ENCODE results near the gene MRC2.

DNA sequence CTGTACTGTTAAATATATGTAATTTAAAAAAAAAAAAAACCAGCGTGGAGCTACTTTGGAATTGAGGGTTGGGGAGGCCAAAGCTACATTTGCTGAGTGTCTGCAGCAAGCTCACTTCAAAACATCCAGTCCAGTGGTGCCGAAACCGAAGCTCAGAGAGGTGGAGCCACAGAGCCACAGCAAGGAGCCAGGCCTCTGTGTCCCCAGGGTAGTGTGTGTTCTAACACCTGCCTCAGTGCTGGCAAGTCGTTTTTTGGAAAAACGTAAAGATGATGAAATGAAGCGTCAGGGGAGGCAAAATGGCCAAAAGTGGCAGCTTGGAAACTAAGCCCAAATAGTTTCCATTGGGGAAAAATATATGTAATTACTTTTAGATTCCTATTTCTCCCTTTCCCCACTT, 36.1 kb upstream of the MRC2 start:
- TF ChIP-seq, protein P1, sequence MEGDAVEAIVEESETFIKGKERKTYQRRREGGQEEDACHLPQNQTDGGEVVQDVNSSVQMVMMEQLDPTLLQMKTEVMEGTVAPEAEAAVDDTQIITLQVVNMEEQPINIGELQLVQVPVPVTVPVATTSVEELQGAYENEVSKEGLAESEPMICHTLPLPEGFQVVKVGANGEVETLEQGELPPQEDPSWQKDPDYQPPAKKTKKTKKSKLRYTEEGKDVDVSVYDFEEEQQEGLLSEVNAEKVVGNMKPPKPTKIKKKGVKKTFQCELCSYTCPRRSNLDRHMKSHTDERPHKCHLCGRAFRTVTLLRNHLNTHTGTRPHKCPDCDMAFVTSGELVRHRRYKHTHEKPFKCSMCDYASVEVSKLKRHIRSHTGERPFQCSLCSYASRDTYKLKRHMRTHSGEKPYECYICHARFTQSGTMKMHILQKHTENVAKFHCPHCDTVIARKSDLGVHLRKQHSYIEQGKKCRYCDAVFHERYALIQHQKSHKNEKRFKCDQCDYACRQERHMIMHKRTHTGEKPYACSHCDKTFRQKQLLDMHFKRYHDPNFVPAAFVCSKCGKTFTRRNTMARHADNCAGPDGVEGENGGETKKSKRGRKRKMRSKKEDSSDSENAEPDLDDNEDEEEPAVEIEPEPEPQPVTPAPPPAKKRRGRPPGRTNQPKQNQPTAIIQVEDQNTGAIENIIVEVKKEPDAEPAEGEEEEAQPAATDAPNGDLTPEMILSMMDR (IDR thresholded peaks at IDR 0.05), result no peak
- no peak for TF ChIP-seq EP300 (IDR thresholded peaks at IDR 0.05; ENCODE audit: low read depth)
